Fibroblast of lung (primary cell): ENCODE data around the gene GARIN5A.

Source experiments
- EZH2 ChIP-seq: IDR thresholded peaks from 2 replicates; pipeline ENCODE4 v1.5.1; 2012; ENCODE audit warnings: low read length, control low read depth, mild to moderate bottlenecking; ENCODE audit errors: missing control alignments
- TF ChIP-seq, protein P1 (sequence below), 2 donors: IDR thresholded peaks in 1 of 2; conservative IDR thresholded peaks in 1 of 2; 1 replicate in 1 of 2; 2 replicates in 1 of 2; pipeline ENCODE4 v1.5.1; 2011 to 2012; ENCODE audit warnings: low read length in 2 of 2, control low read depth in 1 of 2, inconsistent platforms in 1 of 2, low read depth in 1 of 2, mild to moderate bottlenecking in 1 of 2

DNA sequence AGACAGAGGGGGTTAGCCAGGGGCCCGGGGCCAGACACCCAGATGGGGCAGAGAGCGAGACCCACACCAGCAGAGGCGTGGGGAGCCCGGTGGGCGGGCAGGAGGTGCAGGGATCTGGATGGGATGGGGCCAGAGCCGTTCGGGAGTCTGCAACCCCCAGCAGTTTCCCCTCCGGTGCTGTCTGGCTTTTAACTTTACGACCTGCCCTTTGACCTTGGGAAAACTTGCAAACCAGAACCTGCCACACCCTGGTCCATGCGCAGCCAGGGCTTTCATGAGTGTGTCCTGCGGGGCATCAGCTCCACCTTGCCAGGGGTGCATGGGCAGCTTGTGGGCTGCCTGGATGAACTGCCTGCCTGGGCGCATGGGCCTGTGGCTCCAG lies 24.5 kb upstream of the GARIN5A start:
- TF ChIP-seq, protein P1, sequence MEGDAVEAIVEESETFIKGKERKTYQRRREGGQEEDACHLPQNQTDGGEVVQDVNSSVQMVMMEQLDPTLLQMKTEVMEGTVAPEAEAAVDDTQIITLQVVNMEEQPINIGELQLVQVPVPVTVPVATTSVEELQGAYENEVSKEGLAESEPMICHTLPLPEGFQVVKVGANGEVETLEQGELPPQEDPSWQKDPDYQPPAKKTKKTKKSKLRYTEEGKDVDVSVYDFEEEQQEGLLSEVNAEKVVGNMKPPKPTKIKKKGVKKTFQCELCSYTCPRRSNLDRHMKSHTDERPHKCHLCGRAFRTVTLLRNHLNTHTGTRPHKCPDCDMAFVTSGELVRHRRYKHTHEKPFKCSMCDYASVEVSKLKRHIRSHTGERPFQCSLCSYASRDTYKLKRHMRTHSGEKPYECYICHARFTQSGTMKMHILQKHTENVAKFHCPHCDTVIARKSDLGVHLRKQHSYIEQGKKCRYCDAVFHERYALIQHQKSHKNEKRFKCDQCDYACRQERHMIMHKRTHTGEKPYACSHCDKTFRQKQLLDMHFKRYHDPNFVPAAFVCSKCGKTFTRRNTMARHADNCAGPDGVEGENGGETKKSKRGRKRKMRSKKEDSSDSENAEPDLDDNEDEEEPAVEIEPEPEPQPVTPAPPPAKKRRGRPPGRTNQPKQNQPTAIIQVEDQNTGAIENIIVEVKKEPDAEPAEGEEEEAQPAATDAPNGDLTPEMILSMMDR (conservative IDR thresholded peaks at IDR 0.05 in 1 of 2, IDR thresholded peaks at IDR 0.05 in 1 of 2; ENCODE audit: low read depth in 1 of 2, low read length in 2 of 2), result no peak
- no peak for TF ChIP-seq EZH2
